T-cell (primary cell): ENCODE data around the gene VSTM2B. TPM values are rescaled to one million over a fixed set of nuclear protein-coding genes. Genes with fewer than 3 reads are reported as not detected.

Experiments
- ATAC-seq, 4 experiments: fragments of 200-7000 bp in 3 of 4; fragments of 150-1000 bp in 1 of 4; cut with Tn5 transposase; replicated peaks in 1 of 4; 1 replicate in 3 of 4; 2 replicates in 1 of 4; pipeline ENCODE4 v1.10.0; 2021; ENCODE audit warnings: moderate library complexity in 3 of 4, mild to moderate bottlenecking in 2 of 4, moderate number of reproducible peaks in 1 of 4
- CTCF ChIA-PET, 2 donors: fragments of 300-600 bp; sonication (Branson Sonifier 250); formaldehyde crosslinking; loops; one replicate each; lab custom pipeline; 2022; ENCODE audit warnings: antibody characterized with exemption in 2 of 2; lab: Charles Lee
- POLR2A ChIA-PET, 2 donors: fragments of 300-600 bp; sonication (Branson Sonifier 250); formaldehyde crosslinking; loops; one replicate each; lab custom pipeline; 2022; ENCODE audit warnings: antibody characterized with exemption in 2 of 2; lab: Charles Lee
- DNase-seq, 35 experiments: peaks; one replicate each; pipeline versions ENCODE4 v3.0.0 to v3.0.0-alpha.2; 2013 to 2023
- H3K27ac ChIP-seq: one replicate; pipeline ENCODE4 v1.5.1; 2013; ENCODE audit warnings: low read length
- H3K27me3 ChIP-seq, 2 experiments: replicated peaks in 1 of 2; 1 replicate in 1 of 2; 2 replicates in 1 of 2; pipeline versions ENCODE4 v1.6.1 to v1.7.0; 2013; ENCODE audit warnings: low read length in 1 of 2, mixed read lengths in 1 of 2; ENCODE audit not compliant: control insufficient read depth in 2 of 2, insufficient read depth in 2 of 2; ENCODE audit errors: extremely low read depth in 1 of 2
- H3K36me3 ChIP-seq, 2 donors: 1 replicate in 1 of 2; 2 replicates in 1 of 2; pipeline versions ENCODE4 v1.6.1 to v1.7.0; 2013; ENCODE audit warnings: low read length in 1 of 2; ENCODE audit not compliant: control insufficient read depth in 2 of 2, insufficient read depth in 1 of 2; ENCODE audit errors: extremely low read depth in 1 of 2
- H3K4me1 ChIP-seq, 2 experiments: 1 replicate in 1 of 2; 2 replicates in 1 of 2; pipeline versions ENCODE4 v1.6.1 to v1.7.0; 2013; ENCODE audit warnings: low read length in 2 of 2, mixed read lengths in 1 of 2; ENCODE audit not compliant: insufficient read depth in 2 of 2, control insufficient read depth in 1 of 2; ENCODE audit errors: extremely low read depth in 1 of 2
- H3K4me3 ChIP-seq, 2 donors: 1 replicate in 1 of 2; 2 replicates in 1 of 2; pipeline versions ENCODE4 v1.5.1 to v1.7.0; 2013; ENCODE audit warnings: mild to moderate bottlenecking in 2 of 2, low read length in 1 of 2, moderate library complexity in 1 of 2; ENCODE audit not compliant: control insufficient read depth in 1 of 2; ENCODE audit errors: extremely low read depth in 1 of 2
- H3K9me3 ChIP-seq: 2 replicates; pipeline ENCODE4 v1.7.0; 2013
- H3K27ac Mint-ChIP-seq, 2 donors: one replicate each; pipeline ENCODE4 v1.8.0; 2020 to 2021; ENCODE audit warnings: mild to moderate bottlenecking in 2 of 2, mixed read lengths in 2 of 2
- H3K27me3 Mint-ChIP-seq, 2 donors: one replicate each; pipeline ENCODE4 v1.8.0; 2021 to 2022; ENCODE audit warnings: mixed read lengths in 2 of 2
- H3K36me3 Mint-ChIP-seq: one replicate; pipeline ENCODE4 v1.8.0; 2021; ENCODE audit warnings: mixed read lengths
- H3K4me1 Mint-ChIP-seq, 3 donors: one replicate each; pipeline ENCODE4 v1.8.0; 2020 to 2022; ENCODE audit warnings: mixed read lengths in 3 of 3, mild to moderate bottlenecking in 1 of 3
- H3K4me3 Mint-ChIP-seq, 3 donors: one replicate each; pipeline ENCODE4 v1.8.0; 2020 to 2022; ENCODE audit warnings: mild to moderate bottlenecking in 3 of 3, mixed read lengths in 3 of 3, moderate library complexity in 3 of 3
- H3K9me3 Mint-ChIP-seq, 3 donors: one replicate each; pipeline ENCODE4 v1.8.0; 2020 to 2022; ENCODE audit warnings: mixed read lengths in 3 of 3
- WGBS: methylation state at CpG from one replicate; pipeline ENCODE4 v1.1.5; 2013; ENCODE audit warnings: missing lambda C conversion rate; ENCODE audit not compliant: insufficient coverage; 5-methylcytosine and 5-hydroxymethylcytosine counted together
- total RNA-seq, 35 experiments: library from RNA in 6 of 35; stranded (reverse) in 6 of 35; fragments of 120-200 nt in 1 of 35; gene quantifications; one replicate each; pipeline versions ENCODE4 v1.2.1 to v1.2.4 and lab custom pipeline; 2013 to 2026

Gene VSTM2B
- total RNA-seq, 5 donors from 2014 or later (not counting 1 experiment from before 2014, with no cell fraction given) = not detected

DNA sequence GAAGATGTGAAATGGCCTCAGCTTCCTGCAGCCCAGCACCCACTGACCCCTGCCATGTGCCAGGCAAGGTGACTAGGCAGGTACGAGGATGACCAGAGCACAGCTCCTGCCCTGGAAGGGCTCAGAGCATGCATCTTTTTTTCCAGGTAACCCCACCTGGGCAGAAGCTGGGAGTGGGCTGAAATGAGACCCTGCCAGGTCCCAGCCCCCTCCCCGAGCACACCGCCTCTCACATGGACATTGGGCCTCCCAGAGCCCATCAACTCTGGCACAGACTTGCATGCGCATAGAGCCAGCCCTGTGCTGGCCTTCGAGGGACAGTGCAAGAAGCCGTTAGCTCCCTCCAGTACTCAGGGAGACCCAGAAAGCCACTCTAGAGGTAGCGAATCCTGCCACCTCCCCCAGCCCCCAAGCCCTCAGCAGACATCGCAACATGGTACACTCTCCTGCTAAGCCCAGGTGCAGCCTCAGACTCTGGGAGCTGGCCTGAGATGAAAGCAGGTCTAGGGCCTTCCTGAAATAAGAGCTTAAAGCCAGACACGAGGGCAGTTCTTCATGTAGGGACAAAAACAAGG is 8.9 kb upstream of the VSTM2B start:
- Mint-ChIP-seq H3K27ac (no peak overlapping the region), H3K36me3 (no peaks in the 10 kb centered on the region), H3K4me1 (no peaks in the 10 kb centered on the region), H3K9me3 (no peaks in the 10 kb centered on the region), H3K27me3 (peaks cover 22 to 36% of the 10 kb centered on the region in 2 donors), H3K4me3 (no peak overlapping the region)
- ChIA-PET POLR2A (no interaction called here), CTCF (no interaction called here)
- ATAC-seq = no peak
- Histone ChIP-seq H3K9me3 (no peaks in the 10 kb centered on the region), H3K27me3 (peaks cover 0 to 52% of the 10 kb centered on the region in 2 experiments), H3K4me3 (no peak overlapping the region), H3K4me1 (no peaks in the 10 kb centered on the region), H3K27ac (no peak overlapping the region), H3K36me3 (no peaks in the 10 kb centered on the region)
- DNase-seq = no peak
- 70% methylated on average over 7 of the region's 9 CpGs for WGBS

DNA sequence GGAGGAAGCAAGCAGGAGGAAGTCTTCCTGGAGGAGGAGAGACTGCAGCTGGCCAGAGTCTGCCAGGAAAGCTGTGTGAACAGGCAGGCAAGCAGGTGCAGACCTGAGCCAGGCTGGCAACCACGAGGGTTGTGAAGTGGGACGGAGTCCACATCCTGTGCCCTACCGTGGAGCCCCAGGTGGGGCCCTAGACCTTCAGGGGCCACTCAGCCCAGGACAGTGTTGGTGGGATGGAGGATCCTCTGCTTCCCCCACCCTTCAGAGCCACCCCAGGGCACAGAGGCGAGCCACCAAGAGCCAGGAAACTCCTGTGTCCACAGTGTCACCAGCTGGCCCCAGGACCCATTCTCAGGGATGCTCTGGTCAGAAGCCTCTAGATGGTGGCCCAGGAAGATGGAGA is 8.4 kb upstream of the VSTM2B start:
- no peaks in the 10 kb centered on the region for H3K36me3 ChIP-seq
- peaks cover 18 to 38% of the 10 kb centered on the region in 2 donors for H3K27me3 Mint-ChIP-seq
- no peak overlapping the region for H3K27ac Mint-ChIP-seq
- CTCF ChIA-PET = no interaction called here
- no peaks in the 10 kb centered on the region for H3K36me3 Mint-ChIP-seq
- no peak overlapping the region for H3K27ac ChIP-seq
- DNase-seq (no peak), ATAC-seq (no peak)
- no peak overlapping the region for H3K4me3 Mint-ChIP-seq
- H3K4me1 Mint-ChIP-seq = no peaks in the 10 kb centered on the region
- H3K4me3 ChIP-seq = no peak overlapping the region
- POLR2A ChIA-PET = no interaction called here
- H3K9me3 Mint-ChIP-seq = no peaks in the 10 kb centered on the region
- peaks cover 0 to 52% of the 10 kb centered on the region in 2 experiments for H3K27me3 ChIP-seq
- H3K9me3 ChIP-seq = no peaks in the 10 kb centered on the region
- WGBS = no CpG with 5 or more reads among the region's 4 CpGs
- no peaks in the 10 kb centered on the region for H3K4me1 ChIP-seq

DNA sequence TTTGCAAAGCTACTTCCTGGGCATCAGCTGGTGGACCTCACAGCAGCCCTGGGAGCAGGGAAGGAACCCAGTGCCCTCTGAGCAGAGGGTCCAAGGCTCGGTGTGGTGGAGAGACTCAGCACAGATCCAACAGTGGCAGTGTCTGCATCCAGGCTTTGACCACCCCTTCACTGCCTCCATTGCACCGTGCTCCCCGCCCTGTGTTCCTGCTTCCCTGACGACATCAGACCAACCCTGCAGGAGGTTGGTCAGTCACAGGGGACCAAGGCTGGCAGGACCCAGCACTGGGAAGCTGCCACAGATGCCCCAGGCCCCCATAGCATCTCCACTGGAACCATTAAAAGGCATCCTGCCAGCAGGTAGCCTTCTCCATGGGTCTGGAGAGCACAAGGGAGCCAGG is 7.8 kb upstream of the VSTM2B start:
- Histone ChIP-seq H3K27ac (no peak overlapping the region), H3K36me3 (no peaks in the 10 kb centered on the region), H3K9me3 (no peaks in the 10 kb centered on the region), H3K4me3 (no peak overlapping the region), H3K27me3 (peaks cover under 1 to 52% of the 10 kb centered on the region in 2 experiments), H3K4me1 (no peaks in the 10 kb centered on the region)
- CTCF ChIA-PET = no interaction called here
- Mint-ChIP-seq H3K27me3 (peaks cover 21 to 41% of the 10 kb centered on the region in 2 donors), H3K27ac (no peak overlapping the region), H3K4me3 (no peak overlapping the region), H3K4me1 (no peaks in the 10 kb centered on the region), H3K36me3 (no peaks in the 10 kb centered on the region), H3K9me3 (no peaks in the 10 kb centered on the region)
- DNase-seq (no peak), ATAC-seq (no peak)
- 72% methylated on average over 4 of the region's 4 CpGs for WGBS
- POLR2A ChIA-PET = no interaction called here

DNA sequence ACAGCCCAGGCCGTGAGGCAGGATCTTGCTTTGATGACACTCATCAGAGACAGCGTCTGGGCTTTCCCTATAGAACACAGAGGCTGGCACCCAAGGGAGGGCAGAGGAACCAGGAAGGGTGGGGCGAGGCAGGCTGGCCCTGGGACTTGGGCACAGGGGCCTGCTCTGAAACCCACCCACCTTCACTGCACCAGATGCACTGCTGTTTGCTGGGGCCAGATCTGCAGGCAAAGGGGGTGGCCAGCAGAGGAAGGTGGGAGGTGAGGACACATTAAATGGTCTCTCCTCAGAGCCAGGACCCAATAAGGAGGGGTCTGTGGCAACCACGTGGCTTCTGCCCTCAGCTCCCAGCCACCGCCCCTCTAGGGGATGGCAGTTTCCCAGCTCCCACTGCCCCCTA is 6.6 kb upstream of the VSTM2B start:
- no peaks in the 10 kb centered on the region for H3K9me3 Mint-ChIP-seq
- ATAC-seq = no peak
- H3K4me3 ChIP-seq = no peak overlapping the region
- H3K27ac ChIP-seq = no peak overlapping the region
- H3K4me3 Mint-ChIP-seq = no peak overlapping the region
- peaks cover 11 to 63% of the 10 kb centered on the region in 2 experiments for H3K27me3 ChIP-seq
- WGBS = 50% methylated on average over 3 of the region's 5 CpGs
- POLR2A ChIA-PET = no interaction called here
- H3K27ac Mint-ChIP-seq = no peak overlapping the region
- H3K36me3 ChIP-seq = no peaks in the 10 kb centered on the region
- H3K9me3 ChIP-seq = no peaks in the 10 kb centered on the region
- peaks cover 30 to 52% of the 10 kb centered on the region in 2 donors for H3K27me3 Mint-ChIP-seq
- DNase-seq = no peak
- no peaks in the 10 kb centered on the region for H3K36me3 Mint-ChIP-seq
- no peaks in the 10 kb centered on the region for H3K4me1 ChIP-seq
- CTCF ChIA-PET = no interaction called here
- H3K4me1 Mint-ChIP-seq = no peaks in the 10 kb centered on the region

DNA sequence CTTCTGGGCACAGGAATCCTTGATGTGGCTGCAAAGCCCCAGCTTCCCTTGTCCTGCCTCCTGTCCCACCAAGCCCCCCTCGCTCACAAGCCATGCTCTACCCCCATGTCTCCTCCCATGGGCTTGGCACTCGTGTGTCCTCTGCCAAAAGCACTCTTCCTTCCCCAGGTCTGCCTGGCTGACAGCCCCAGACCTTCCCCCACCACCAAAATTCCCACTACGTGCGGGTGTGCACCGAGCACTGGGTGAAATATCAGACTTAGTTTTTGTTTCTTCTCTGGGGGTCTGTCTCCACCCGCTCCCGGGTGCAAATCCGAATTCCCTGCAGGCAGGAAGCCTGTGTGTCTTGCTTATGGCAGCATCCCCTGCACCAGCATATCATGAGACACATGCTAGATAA is 5.9 kb upstream of the VSTM2B start:
- Histone ChIP-seq H3K27ac (no peak overlapping the region), H3K27me3 (peaks cover 16 to 70% of the 10 kb centered on the region in 2 experiments), H3K4me3 (no peak overlapping the region), H3K9me3 (no peaks in the 10 kb centered on the region), H3K4me1 (peaks cover 0 to 1% of the 10 kb centered on the region in 2 experiments), H3K36me3 (no peaks in the 10 kb centered on the region)
- POLR2A ChIA-PET = interaction anchor here in 1 of 2 donors (0.6 kb wide), 1 partner anchor 35 kb away, joined by 5 read pairs; no protein-coding TSS in a partner anchor
- DNase-seq = no peak
- Mint-ChIP-seq H3K36me3 (no peaks in the 10 kb centered on the region), H3K27me3 (peaks cover 30 to 59% of the 10 kb centered on the region in 2 donors), H3K9me3 (no peaks in the 10 kb centered on the region), H3K4me1 (peaks cover 0 to 5% (median 5%) of the 10 kb centered on the region in 3 donors), H3K4me3 (no peak overlapping the region), H3K27ac (no peak overlapping the region)
- 66% methylated on average over 8 of the region's 8 CpGs for WGBS
- no peak for ATAC-seq
- CTCF ChIA-PET = no interaction called here

DNA sequence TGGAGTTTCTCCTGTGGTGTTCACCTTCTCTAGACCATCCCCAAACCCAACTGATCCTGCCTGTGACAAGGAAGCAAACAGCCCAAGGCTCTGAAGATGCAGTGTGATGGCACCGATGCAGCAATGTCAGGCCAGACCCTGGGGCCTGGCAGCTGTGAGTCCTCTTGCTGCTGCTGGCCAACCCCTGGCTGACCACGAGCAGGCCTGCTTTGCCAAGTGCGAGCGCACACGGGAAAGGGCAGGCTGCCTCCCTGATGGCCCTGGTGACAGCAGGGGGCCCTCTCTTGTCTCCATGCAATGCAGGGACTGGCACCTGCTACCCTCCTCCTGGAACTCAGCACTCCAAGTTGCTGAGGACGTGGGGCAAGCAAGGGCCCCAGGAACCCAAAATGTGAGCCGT is 5.4 kb upstream of the VSTM2B start:
- Histone ChIP-seq H3K27ac (no peak overlapping the region), H3K27me3 (peaks cover 16 to 74% of the 10 kb centered on the region in 2 experiments), H3K36me3 (no peaks in the 10 kb centered on the region), H3K9me3 (no peaks in the 10 kb centered on the region), H3K4me3 (no peak overlapping the region), H3K4me1 (peaks cover under 1 to 5% of the 10 kb centered on the region in 2 experiments)
- CTCF ChIA-PET = no interaction called here
- WGBS = 53% methylated on average over 7 of the region's 7 CpGs
- ATAC-seq (no peak), DNase-seq (no peak)
- Mint-ChIP-seq H3K27me3 (peaks cover 30 to 61% of the 10 kb centered on the region in 2 donors), H3K4me1 (peaks cover 0 to 6% (median 6%) of the 10 kb centered on the region in 3 donors), H3K9me3 (no peaks in the 10 kb centered on the region), H3K4me3 (no peak overlapping the region), H3K36me3 (no peaks in the 10 kb centered on the region), H3K27ac (no peak overlapping the region)
- POLR2A ChIA-PET = no interaction called here
